ENCODE results near the gene ZNF384. TPM values are rescaled to one million over a fixed set of nuclear protein-coding genes. Genes with fewer than 3 reads are reported as not detected.

The ZNF384 gene
- total and polyA plus RNA-seq, 11 donors, result 15.0 to 38.1 (median 25.2) TPM

GRCh38 chr12:6646276-6647082, 42.7 kb downstream of the ZNF384 start:
- Histone ChIP-seq H3K4me1 (peaks cover 0 to 43% (median 2%) of the 10 kb centered on the region in 12 donors), H3K9me3 (peaks cover 0 to 10% (median 0%) of the 10 kb centered on the region in 12 donors), H3K27me3 (no peaks in the 10 kb centered on the region), H3K36me3 (peaks cover 3 to 35% (median 31%) of the 10 kb centered on the region in 9 donors), H3K4me3 (peak overlapping the region; percentile 3 to 65 (median 56)), H3K27ac (peak overlapping the region in 11 of 12 donors; percentile 19 to 81 (median 62))
- DNase-seq (no peak), ATAC-seq (peak in 2 of 4 donors; percentile 3 to 6)
- TF ChIP-seq POLR2A (IDR thresholded peaks at IDR 0.05) (no peak), CTCF (IDR thresholded peaks at IDR 0.05) (no peak)
- intact Hi-C loops (cut with DNase I), result loop anchor here in 2 of 10 donors (2.0 to 10.0 kb wide), 2 partner anchors 16 to 82 kb away; partner anchors contain the start of genes ING4 (in 1 of the 2) and NOP2 (in 1 of the 2)
- 63 to 78% (median 67%) methylated on average over 27 to 28 of the region's 28 CpGs for whole genome bisulfite sequencing, 4 donors

- intact Hi-C loops (cut with DNase I), result loop anchor here in 3 of 10 donors (2.0 to 10.0 kb wide), 3 partner anchors 26 to 80 kb away; partner anchors contain the start of gene NOP2 (in 1 of the 3)
- Histone ChIP-seq H3K27ac (peak overlapping the region in 6 of 12 donors; percentile 25 to 91 (median 60)), H3K4me3 (no peak overlapping the region), H3K4me1 (peaks cover 0 to 54% (median 2%) of the 10 kb centered on the region in 12 donors), H3K36me3 (peaks cover 0 to 19% (median 16%) of the 10 kb centered on the region in 9 donors), H3K27me3 (peaks cover 0 to 5% (median 0%) of the 10 kb centered on the region in 9 donors), H3K9me3 (peaks cover 0 to 10% (median 0%) of the 10 kb centered on the region in 12 donors)
- DNase-seq (peak in 1 of 5 donors; percentile 32), ATAC-seq (no peak)
- TF ChIP-seq POLR2A (IDR thresholded peaks at IDR 0.05) (no peak), CTCF (IDR thresholded peaks at IDR 0.05) (peak in 7 of 12 donors; percentile 9 to 49 (median 21))
- WGBS, 4 donors, result 38 to 48% (median 43%) methylated on average over 5 of the region's 5 CpGs
Measured at GRCh38 chr12:6644903-6645302, 44.3 kb downstream of the ZNF384 start.

- Histone ChIP-seq H3K4me3 (no peak overlapping the region), H3K9me3 (peaks cover 0 to 10% (median 0%) of the 10 kb centered on the region in 12 donors), H3K36me3 (peaks cover 0 to 12% (median 10%) of the 10 kb centered on the region in 9 donors), H3K27me3 (peaks cover 0 to 6% (median 0%) of the 10 kb centered on the region in 9 donors), H3K4me1 (peaks cover 0 to 61% (median 2%) of the 10 kb centered on the region in 12 donors), H3K27ac (peak overlapping the region in 6 of 12 donors; percentile 25 to 91 (median 60))
- intact Hi-C loops (cut with DNase I), result loop anchor here in 3 of 10 donors (2.0 to 10.0 kb wide), 3 partner anchors 25 to 79 kb away; partner anchors contain the start of gene NOP2 (in 1 of the 3)
- ATAC-seq (peak in 3 of 4 donors; percentile 8 to 66 (median 37)), DNase-seq (peak in 1 of 5 donors; percentile 39)
- WGBS, 4 donors, result 60 to 69% (median 66%) methylated on average over 6 of the region's 6 CpGs
- no peak for TF ChIP-seq POLR2A (IDR thresholded peaks at IDR 0.05)
- no peak for TF ChIP-seq CTCF (IDR thresholded peaks at IDR 0.05)
Measured at GRCh38 chr12:6644257-6644596, 44.9 kb downstream of the ZNF384 start.
